HepG2 (cell line): ENCODE results near the gene LRRC8D. TPM values are rescaled to one million over a fixed set of nuclear protein-coding genes. Genes with fewer than 3 reads are reported as not detected.

Source experiments
- ATAC-seq: fragments of 200-7000 bp; cut with Tn5 transposase; 3 replicates; pipeline ENCODE4 v1.9.1; 2020; ENCODE audit warnings: mild to moderate bottlenecking, moderate library complexity
- BruUV-seq: library from RNA; stranded (reverse); fragments of 400-500 nt; replicated peaks from 2 replicates; lab custom pipeline; 2021; lab: Mats Ljungman, UMichigan
- CTCF ChIA-PET: fragments of 300-600 bp; formaldehyde crosslinking; extraction: SDS; loops from one replicate; lab custom pipeline; 2021; ENCODE audit warnings: low total read pairs, inconsistent platforms, low intra/inter-chr PET ratio; lab: Yijun Ruan, JAX
- POLR2A ChIA-PET: fragments of 350-600 bp; sonication (Branson Sonifier 250); formaldehyde crosslinking; loops from one replicate; lab custom pipeline; 2020; ENCODE audit warnings: antibody characterized with exemption, inconsistent platforms; lab: Yijun Ruan, JAX
- DNase-seq: peaks from one replicate; pipeline ENCODE4 v3.0.0-alpha.2; 2015; ENCODE audit warnings: low spot score
- FAIRE-seq: peaks from 3 replicates; lab custom pipeline; 2011; peaks lifted over from hg19 to GRCh38; lab: Jason Lieb, UNC
- H2AFZ ChIP-seq: one replicate; pipeline ENCODE4 v1.6.1; 2011; ENCODE audit warnings: low read length, inconsistent platforms
- H3K27ac ChIP-seq: fragments of 300-600 bp; 3 replicates; pipeline ENCODE4 v1.8.0; 2011; ENCODE audit warnings: mixed run types, mild to moderate bottlenecking, mixed read lengths, low read length, inconsistent platforms; ENCODE audit not compliant: insufficient read depth; ENCODE audit errors: extremely low read length
- H3K27me3 ChIP-seq, 2 experiments: fragments of 200-600 bp in 1 of 2; 2 replicates in 1 of 2; 3 replicates in 1 of 2; pipeline versions ENCODE4 v1.6.0 to v1.8.0; 2011; ENCODE audit warnings: low read length in 2 of 2, mild to moderate bottlenecking in 2 of 2, moderate library complexity in 2 of 2, inconsistent platforms in 1 of 2; ENCODE audit not compliant: insufficient read depth in 2 of 2, control insufficient read depth in 1 of 2
- H3K36me3 ChIP-seq, 2 experiments: fragments of 200-600 bp in 1 of 2; replicated peaks in 1 of 2; 2 replicates in 1 of 2; 3 replicates in 1 of 2; pipeline versions ENCODE4 v1.5.1 to v1.8.0; 2011; ENCODE audit warnings: low read length in 2 of 2, inconsistent platforms in 1 of 2; ENCODE audit not compliant: insufficient read depth in 2 of 2, control insufficient read depth in 1 of 2
- H3K4me1 ChIP-seq: 2 replicates; pipeline ENCODE4 v1.5.1; 2012; ENCODE audit warnings: low read length, inconsistent platforms; ENCODE audit not compliant: insufficient read depth
- H3K4me2 ChIP-seq: 2 replicates; pipeline ENCODE4 v1.6.0; 2011; ENCODE audit warnings: low read depth, low read length, inconsistent platforms
- H3K4me3 ChIP-seq, 3 experiments: fragments of 200-600 bp in 1 of 3; sonication (generic), shearing (Covaris generic) in 1 of 3; replicated peaks in 1 of 3; 2 replicates each; pipeline ENCODE4 v1.5.1; 2011 to 2016; ENCODE audit warnings: low read length in 3 of 3, inconsistent platforms in 2 of 3, low read depth in 2 of 3, mild to moderate bottlenecking in 2 of 3, control low read depth in 1 of 3, mixed read lengths in 1 of 3; ENCODE audit not compliant: insufficient read depth in 1 of 3
- H3K79me2 ChIP-seq: one replicate; pipeline ENCODE4 v1.6.1; 2011; ENCODE audit warnings: low read length, inconsistent platforms; ENCODE audit not compliant: insufficient read depth
- H3K9ac ChIP-seq: 2 replicates; pipeline ENCODE4 v1.6.0; 2011; ENCODE audit warnings: mild to moderate bottlenecking, low read depth, low read length, inconsistent platforms; ENCODE audit not compliant: insufficient read depth
- H3K9me3 ChIP-seq: 2 replicates; pipeline ENCODE4 v1.5.1; 2012; ENCODE audit warnings: mild to moderate bottlenecking, low read length
- H4K20me1 ChIP-seq: 2 replicates; pipeline ENCODE4 v1.6.0; 2011; ENCODE audit warnings: inconsistent platforms, mild to moderate bottlenecking, low read length, moderate library complexity; ENCODE audit not compliant: insufficient read depth
- CC2D1A ChIP-seq: sonication (generic); formaldehyde crosslinking; IDR thresholded peaks from 2 replicates; pipeline ENCODE4 v1.8.1; 2023; ENCODE audit warnings: mild to moderate bottlenecking, missing genetic modification reagents
- KMT2A ChIP-seq: sonication (generic); formaldehyde crosslinking; IDR thresholded peaks from 2 replicates; pipeline ENCODE4 v1.4.0; 2020; ENCODE audit warnings: missing genetic modification reagents
- NCOR1 ChIP-seq: fragments of 200-600 bp; sonication (generic); IDR thresholded peaks from 2 replicates; pipeline ENCODE4 v1.7.0; 2017; ENCODE audit warnings: antibody characterized with exemption, low read length, borderline replicate concordance
- NR2C2 ChIP-seq: sonication (generic); formaldehyde crosslinking; IDR thresholded peaks from 2 replicates; pipeline ENCODE4 v1.4.0; 2020; ENCODE audit warnings: missing genetic modification reagents, mild to moderate bottlenecking, moderate library complexity, borderline replicate concordance
- SKI ChIP-seq: fragments of 450-650 bp; IDR thresholded peaks from one replicate; pipeline ENCODE4 v1.6.1; 2018; ENCODE audit warnings: mild to moderate bottlenecking; ENCODE audit not compliant: partially characterized antibody
- ZNF251 ChIP-seq: sonication (generic); formaldehyde crosslinking; IDR thresholded peaks from 2 replicates; pipeline ENCODE4 v1.9.0; 2021; ENCODE audit warnings: mild to moderate bottlenecking, missing genetic modification reagents
- ZNF746 ChIP-seq: sonication (generic); formaldehyde crosslinking; IDR thresholded peaks from 2 replicates; pipeline ENCODE4 v1.8.0; 2022; ENCODE audit warnings: mild to moderate bottlenecking, missing genetic modification reagents
- ZNF790 ChIP-seq: sonication (generic); formaldehyde crosslinking; IDR thresholded peaks from 2 replicates; pipeline ENCODE4 v1.8.0; 2022; ENCODE audit warnings: missing genetic modification reagents, mild to moderate bottlenecking, borderline replicate concordance
- ZZZ3 ChIP-seq: sonication (generic); formaldehyde crosslinking; IDR thresholded peaks from 2 replicates; pipeline ENCODE4 v1.4.0; 2020; ENCODE audit warnings: missing genetic modification reagents, mild to moderate bottlenecking, borderline replicate concordance
- WGBS: methylation state at CpG from one replicate; pipeline ENCODE4 v1.1.6; 2017; ENCODE audit warnings: low lambda C conversion rate; 5-methylcytosine and 5-hydroxymethylcytosine counted together
- in situ Hi-C: cut with HindIII; loops from 2 replicates; pipeline ENCODE4 v1.10.0; 2017; ENCODE audit warnings: low pct_unique_long_range_greater_than_20kb; ENCODE audit not compliant: extremely low pct_ligation_motif_present
- intact Hi-C: fragments of 100-400 bp; cut with micrococcal nuclease; formaldehyde crosslinking; loops from one replicate; pipeline ENCODE4 v1.10.0; 2022; ENCODE audit not compliant: unreplicated experiment
- polyA plus RNA-seq, 8 experiments: library from polyadenylated mRNA; depleted of rRNA in 3 of 8; stranded (reverse) in 7 of 8; unstranded in 1 of 8; fragments of >200 nt; fragmentation: Illumina TruSeq in 4 of 8; extraction: Trizol in 4 of 8; gene quantifications; 2 replicates each; pipeline versions ENCODE4 v1.2.1 to v1.2.3, GENCODE V29; 2011 to 2016; ENCODE audit warnings: low read depth in 4 of 8, missing spikeins in 1 of 8, mixed read lengths in 1 of 8; ENCODE audit not compliant: insufficient read depth in 1 of 8
- total RNA-seq, 5 experiments: library from RNA; depleted of rRNA; stranded (reverse); fragments of >200 nt; fragmentation: Illumina TruSeq; extraction: Trizol; gene quantifications; 2 replicates each; pipeline ENCODE4 v1.2.3, GENCODE V29; 2016; ENCODE audit warnings: low read depth in 1 of 5
- TF ChIP-seq, protein P1 (sequence below): IDR thresholded peaks from 2 replicates; pipeline ENCODE4 v1.6.1; 2016; ENCODE audit warnings: control low read depth
- TF ChIP-seq, protein P2 (sequence below): sonication (generic); formaldehyde crosslinking; conservative IDR thresholded peaks from 2 replicates; pipeline ENCODE4 v1.4.0; 2020; ENCODE audit warnings: missing genetic modification reagents

Gene LRRC8D
- total and polyA plus RNA-seq, 2 of the 13 experiments (the other 11 are each of a cell fraction or from before 2014, with no cell fraction given) = 29.9 to 45.5 TPM

DNA sequence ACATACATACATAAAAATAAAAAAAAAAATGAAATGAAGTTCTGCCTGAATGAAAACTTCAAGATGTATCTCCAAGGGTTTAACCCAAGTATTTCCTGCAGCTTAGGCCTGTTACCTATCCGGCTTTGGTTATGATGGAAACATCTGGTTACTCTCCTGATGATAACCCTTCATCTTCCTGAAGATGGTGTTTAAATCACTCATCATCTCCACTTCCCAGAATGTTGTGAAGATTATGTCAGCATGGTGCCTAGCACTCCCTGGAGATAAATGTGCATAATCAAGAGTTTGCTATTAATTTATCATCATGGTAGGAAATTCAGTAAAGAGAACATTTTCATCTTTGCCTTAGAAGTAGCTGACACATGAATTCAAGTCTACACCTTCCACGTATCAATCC lies 121.2 kb downstream of the LRRC8D start:
- ATAC-seq = no peak
- peak overlapping the region; percentile 80 for H3K27ac ChIP-seq
- ChIA-PET CTCF (no interaction called here), POLR2A (interaction anchor here (2.9 kb wide), 1 partner anchor 120 kb away, joined by 11 read pairs; the partner anchor contains the start of gene LRRC8D)
- H2AFZ ChIP-seq = no peak overlapping the region
- peak overlapping the region; percentile 40; the same call in 1 of the 2 replicates for H3K9ac ChIP-seq
- peak overlapping the region; percentile 50 for H3K4me2 ChIP-seq
- no peak for FAIRE-seq
- no peaks in the 10 kb centered on the region; a peak in 1 of 5 replicates for H3K36me3 ChIP-seq
- no peaks in the 10 kb centered on the region for H4K20me1 ChIP-seq
- no peaks in the 10 kb centered on the region for H3K27me3 ChIP-seq
- no peak for DNase-seq
- in situ Hi-C loops = no loop called here
- no TSS peak for BruUV-seq
- H3K9me3 ChIP-seq = no peaks in the 10 kb centered on the region
- H3K79me2 ChIP-seq = no peaks in the 10 kb centered on the region
- 94% methylated on average over 2 of the region's 2 CpGs for WGBS
- H3K4me1 ChIP-seq = peaks cover 83% of the 10 kb centered on the region
- TF ChIP-seq ZNF790 (CRISPR knock-in tag) = no peak
- TF ChIP-seq, protein P1, sequence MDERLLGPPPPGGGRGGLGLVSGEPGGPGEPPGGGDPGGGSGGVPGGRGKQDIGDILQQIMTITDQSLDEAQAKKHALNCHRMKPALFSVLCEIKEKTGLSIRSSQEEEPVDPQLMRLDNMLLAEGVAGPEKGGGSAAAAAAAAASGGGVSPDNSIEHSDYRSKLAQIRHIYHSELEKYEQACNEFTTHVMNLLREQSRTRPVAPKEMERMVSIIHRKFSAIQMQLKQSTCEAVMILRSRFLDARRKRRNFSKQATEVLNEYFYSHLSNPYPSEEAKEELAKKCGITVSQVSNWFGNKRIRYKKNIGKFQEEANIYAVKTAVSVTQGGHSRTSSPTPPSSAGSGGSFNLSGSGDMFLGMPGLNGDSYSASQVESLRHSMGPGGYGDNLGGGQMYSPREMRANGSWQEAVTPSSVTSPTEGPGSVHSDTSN (CRISPR knock-in tag) = no peak
- TF ChIP-seq ZNF746 (CRISPR knock-in tag) = no peak
- no peak for TF ChIP-seq NR2C2 (CRISPR knock-in tag)
- TF ChIP-seq NCOR1 = no peak
- TF ChIP-seq CC2D1A (CRISPR knock-in tag) = no peak
- TF ChIP-seq, protein P2, sequence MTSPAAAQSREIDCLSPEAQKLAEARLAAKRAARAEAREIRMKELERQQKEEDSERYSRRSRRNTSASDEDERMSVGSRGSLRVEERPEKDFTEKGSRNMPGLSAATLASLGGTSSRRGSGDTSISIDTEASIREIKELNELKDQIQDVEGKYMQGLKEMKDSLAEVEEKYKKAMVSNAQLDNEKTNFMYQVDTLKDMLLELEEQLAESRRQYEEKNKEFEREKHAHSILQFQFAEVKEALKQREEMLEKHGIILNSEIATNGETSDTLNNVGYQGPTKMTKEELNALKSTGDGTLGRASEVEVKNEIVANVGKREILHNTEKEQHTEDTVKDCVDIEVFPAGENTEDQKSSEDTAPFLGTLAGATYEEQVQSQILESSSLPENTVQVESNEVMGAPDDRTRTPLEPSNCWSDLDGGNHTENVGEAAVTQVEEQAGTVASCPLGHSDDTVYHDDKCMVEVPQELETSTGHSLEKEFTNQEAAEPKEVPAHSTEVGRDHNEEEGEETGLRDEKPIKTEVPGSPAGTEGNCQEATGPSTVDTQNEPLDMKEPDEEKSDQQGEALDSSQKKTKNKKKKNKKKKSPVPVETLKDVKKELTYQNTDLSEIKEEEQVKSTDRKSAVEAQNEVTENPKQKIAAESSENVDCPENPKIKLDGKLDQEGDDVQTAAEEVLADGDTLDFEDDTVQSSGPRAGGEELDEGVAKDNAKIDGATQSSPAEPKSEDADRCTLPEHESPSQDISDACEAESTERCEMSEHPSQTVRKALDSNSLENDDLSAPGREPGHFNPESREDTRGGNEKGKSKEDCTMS (CRISPR knock-in tag) = no peak
- no peak for TF ChIP-seq ZZZ3 (CRISPR knock-in tag)
- TF ChIP-seq KMT2A (CRISPR knock-in tag) = no peak
- no peak for TF ChIP-seq SKI
- TF ChIP-seq ZNF251 (CRISPR knock-in tag) = no peak
- intact Hi-C loops = loop anchor here (2.0 kb wide), 3 partner anchors 35 to 121 kb away; partner anchors contain the start of gene LRRC8D
- H3K4me3 ChIP-seq = no peak overlapping the region
